HCT116 (cell line): Measurements from ENCODE around the gene NAV3. TPM values are rescaled to one million over a fixed set of nuclear protein-coding genes. Genes with fewer than 3 reads are reported as not detected.

ENCODE experiments used
- ATAC-seq: fragments of 200-7000 bp; cut with Tn5 transposase; 2 replicates; pipeline ENCODE4 v1.9.1; 2020; ENCODE audit warnings: mild to moderate bottlenecking, moderate library complexity
- BruUV-seq: library from RNA; stranded (reverse); fragments of 400-500 nt; replicated peaks from 2 replicates; lab custom pipeline; 2021; lab: Mats Ljungman, UMichigan
- CTCF ChIA-PET: fragments of 300-600 bp; sonication (Branson Sonifier 250); formaldehyde crosslinking; loops from one replicate; lab custom pipeline; 2021; ENCODE audit warnings: antibody characterized with exemption; lab: Charles Lee
- POLR2A ChIA-PET: fragments of 300-600, 350-600 bp; sonication (Branson Sonifier 250); formaldehyde crosslinking; loops from one replicate; lab custom pipeline; 2021; ENCODE audit warnings: antibody characterized with exemption; lab: Charles Lee
- RAD21 ChIA-PET, 2 experiments: fragments of 300-600 bp; sonication (Branson Sonifier 250); formaldehyde crosslinking; loops; one replicate each; lab custom pipeline; 2023; ENCODE audit warnings: low total read pairs in 2 of 2; ENCODE audit not compliant: uncharacterized antibody in 2 of 2, unreplicated experiment in 2 of 2, low non-redundant PET in 1 of 2; lab: Charles Lee
- DNase-seq: peaks from one replicate; pipeline ENCODE4 v3.0.0-alpha.2; 2010; ENCODE audit warnings: low read depth, low spot score
- H2AFZ ChIP-seq: fragments of 200-600 bp; shearing (Covaris generic), sonication (generic); 2 replicates; pipeline ENCODE4 v1.6.1; 2017; ENCODE audit warnings: low read depth, mixed run types, mixed read lengths, antibody characterized with exemption, low read length; ENCODE audit not compliant: poor library complexity, severe bottlenecking
- H3K27ac ChIP-seq: 2 replicates; pipeline ENCODE4 v1.5.1; 2012; ENCODE audit warnings: low read depth, low read length
- H3K27me3 ChIP-seq: fragments of 200-600 bp; sonication (generic); 2 replicates; pipeline ENCODE4 v1.6.1; 2016; ENCODE audit warnings: mixed run types, low read length, mixed read lengths; ENCODE audit not compliant: insufficient read depth
- H3K36me3 ChIP-seq, 2 experiments: fragments of 200-500 bp in 1 of 2; fragments of 200-600 bp in 1 of 2; sonication (Bioruptor generic) in 1 of 2; sonication (generic) in 1 of 2; 2 replicates each; pipeline versions ENCODE4 v1.5.1 to v1.6.1; 2014 to 2016; ENCODE audit warnings: low read length in 2 of 2, inconsistent platforms in 1 of 2, mixed read lengths in 1 of 2, mixed run types in 1 of 2; ENCODE audit not compliant: insufficient read depth in 2 of 2, control insufficient read depth in 1 of 2
- H3K4me1 ChIP-seq, 2 experiments: fragments of 200-600 bp in 1 of 2; sonication (generic) in 1 of 2; 2 replicates each; pipeline versions ENCODE4 v1.5.1 to v1.6.1; 2012 to 2017; ENCODE audit warnings: low read length in 2 of 2, inconsistent platforms in 1 of 2, mild to moderate bottlenecking in 1 of 2, mixed read lengths in 1 of 2, mixed run types in 1 of 2, moderate library complexity in 1 of 2; ENCODE audit not compliant: insufficient read depth in 2 of 2, control insufficient read depth in 1 of 2
- H3K4me2 ChIP-seq: fragments of 200-600 bp; sonication (generic); 2 replicates; pipeline ENCODE4 v1.6.1; 2017; ENCODE audit warnings: mixed run types, low read length, mixed read lengths
- H3K4me3 ChIP-seq, 2 experiments: fragments of 200-600 bp in 1 of 2; sonication (generic) in 1 of 2; replicated peaks in 1 of 2; 2 replicates each; pipeline ENCODE4 v1.5.1; 2011 to 2016; ENCODE audit warnings: low read length in 2 of 2, control low read depth in 1 of 2, low read depth in 1 of 2, mild to moderate bottlenecking in 1 of 2, mixed read lengths in 1 of 2, mixed run types in 1 of 2
- H3K79me2 ChIP-seq: fragments of 200-600 bp; sonication (generic); 2 replicates; pipeline ENCODE4 v1.6.1; 2017; ENCODE audit warnings: mild to moderate bottlenecking, mixed run types, low read length, moderate library complexity, mixed read lengths; ENCODE audit not compliant: insufficient read depth
- H3K9ac ChIP-seq: fragments of 200-600 bp; sonication (generic); 2 replicates; pipeline ENCODE4 v1.6.1; 2016; ENCODE audit warnings: low read length, mixed read lengths
- H3K9me2 ChIP-seq: fragments of 200-600 bp; sonication (generic), shearing (Covaris generic); 2 replicates; pipeline ENCODE4 v1.6.1; 2017; ENCODE audit warnings: mixed run types, mild to moderate bottlenecking, moderate library complexity; ENCODE audit not compliant: insufficient read depth
- H3K9me3 ChIP-seq, 2 experiments: fragments of 200-500 bp in 1 of 2; fragments of 200-600 bp in 1 of 2; sonication (Bioruptor generic) in 1 of 2; sonication (generic) in 1 of 2; 2 replicates each; pipeline ENCODE4 v1.6.1; 2014 to 2017; ENCODE audit warnings: low read length in 2 of 2, mixed read lengths in 2 of 2, inconsistent platforms in 1 of 2, low read depth in 1 of 2, mild to moderate bottlenecking in 1 of 2, mixed run types in 1 of 2, moderate library complexity in 1 of 2; ENCODE audit not compliant: control insufficient read depth in 1 of 2, insufficient read depth in 1 of 2
- H4K20me1 ChIP-seq: fragments of 200-600 bp; sonication (generic), shearing (Covaris generic); 2 replicates; pipeline ENCODE4 v1.6.1; 2017; ENCODE audit warnings: mixed run types, mild to moderate bottlenecking, moderate library complexity; ENCODE audit not compliant: insufficient read depth
- ATF3 ChIP-seq: IDR thresholded peaks from 2 replicates; pipeline ENCODE4 v1.6.1; 2012
- CBX3 ChIP-seq: IDR thresholded peaks from 2 replicates; pipeline ENCODE4 v1.6.1; 2012; ENCODE audit warnings: low read depth
- CEBPB ChIP-seq: IDR thresholded peaks from 2 replicates; pipeline ENCODE4 v1.6.1; 2012; ENCODE audit warnings: low read depth
- CTCF ChIP-seq, 3 experiments: fragments of 200-600 bp in 1 of 3; sonication (generic) in 1 of 3; IDR thresholded peaks in 2 of 3; conservative IDR thresholded peaks in 1 of 3; 2 replicates each; pipeline ENCODE4 v1.5.1; 2012 to 2017; ENCODE audit warnings: low read depth in 2 of 3, low read length in 2 of 3, antibody characterized with exemption in 1 of 3, borderline replicate concordance in 1 of 3, control low read depth in 1 of 3, mild to moderate bottlenecking in 1 of 3, mixed read lengths in 1 of 3, mixed run types in 1 of 3, moderate library complexity in 1 of 3; ENCODE audit not compliant: insufficient read depth in 1 of 3
- EGR1 ChIP-seq: IDR thresholded peaks from 2 replicates; pipeline ENCODE4 v1.6.1; 2012; ENCODE audit warnings: low read depth
- ELF1 ChIP-seq: IDR thresholded peaks from 2 replicates; pipeline ENCODE4 v1.6.1; 2012; ENCODE audit warnings: low read depth, borderline replicate concordance
- FOSL1 ChIP-seq: IDR thresholded peaks from 2 replicates; pipeline ENCODE4 v1.6.1; 2012; ENCODE audit warnings: low read depth
- JUND ChIP-seq: IDR thresholded peaks from 2 replicates; pipeline ENCODE4 v1.6.1; 2012
- MAX ChIP-seq: IDR thresholded peaks from 2 replicates; pipeline ENCODE4 v1.6.1; 2012
- POLR2AphosphoS5 ChIP-seq: IDR thresholded peaks from 2 replicates; pipeline ENCODE4 v1.6.1; 2011; ENCODE audit warnings: mild to moderate bottlenecking, low read depth, low read length, moderate library complexity
- RAD21 ChIP-seq: IDR thresholded peaks from 2 replicates; pipeline ENCODE4 v1.6.1; 2012; ENCODE audit warnings: low read depth, mild to moderate bottlenecking
- SIN3A ChIP-seq: IDR thresholded peaks from 2 replicates; pipeline ENCODE4 v1.6.1; 2012; ENCODE audit warnings: low read depth
- SP1 ChIP-seq: IDR thresholded peaks from 2 replicates; pipeline ENCODE4 v1.6.1; 2012; ENCODE audit warnings: low read depth
- SRF ChIP-seq: IDR thresholded peaks from 2 replicates; pipeline ENCODE4 v1.6.1; 2012; ENCODE audit warnings: low read depth
- TCF7L2 ChIP-seq: IDR thresholded peaks from 2 replicates; pipeline ENCODE4 v1.7.0; 2011; ENCODE audit warnings: borderline replicate concordance, inconsistent platforms; ENCODE audit not compliant: insufficient read depth, insufficient read length; ENCODE audit errors: extremely low read depth
- ZBTB33 ChIP-seq: IDR thresholded peaks from 2 replicates; pipeline ENCODE4 v1.6.1; 2011; ENCODE audit warnings: mild to moderate bottlenecking, low read length, moderate library complexity; ENCODE audit not compliant: insufficient replicate concordance; ENCODE audit errors: extremely low read depth
- ZFX ChIP-seq: fragments of 450-650 bp; IDR thresholded peaks from 2 replicates; pipeline ENCODE4 v1.6.1; 2017
- ZNF274 ChIP-seq: fragments of 200-500 bp; sonication (Bioruptor generic); IDR thresholded peaks from 2 replicates; pipeline ENCODE4 v1.6.1; 2014; ENCODE audit warnings: mild to moderate bottlenecking, low read depth, low read length, inconsistent platforms
- intact Hi-C: fragments of 100-400 bp; cut with micrococcal nuclease; formaldehyde crosslinking; loops from 2 replicates; pipeline ENCODE4 v1.10.0; 2022
- total RNA-seq: library from RNA; stranded (reverse); gene quantifications from one replicate; pipeline ENCODE4 v1.2.1, GENCODE V29; 2021; ENCODE audit not compliant: unreplicated experiment

NAV3 gene
- total RNA-seq, 1 experiment from 2014 or later, result 7.8 TPM

- TF ChIP-seq CTCF (IDR thresholded peaks at IDR 0.05 in 2 of 3, conservative IDR thresholded peaks at IDR 0.05 in 1 of 3; ENCODE audit: borderline replicate concordance in 1 of 3, insufficient read depth in 1 of 3, low read depth in 2 of 3, low read length in 2 of 3) (no peak), CBX3 (no peak), FOSL1 (no peak), ZFX (no peak)
Observed at GRCh38 chr12:78177298-78177697, 346.6 kb downstream of the NAV3 start (continued).

GRCh38 chr12:78179346-78179745 is 348.7 kb downstream of the NAV3 start:
- no TSS peak for BruUV-seq
- Histone ChIP-seq H2AFZ (no peak overlapping the region), H3K27me3 (no peaks in the 10 kb centered on the region), H3K9me2 (no peaks in the 10 kb centered on the region), H3K4me1 (no peaks in the 10 kb centered on the region), H3K79me2 (no peaks in the 10 kb centered on the region), H3K36me3 (no peaks in the 10 kb centered on the region), H3K4me3 (no peak overlapping the region), H3K9me3 (no peaks in the 10 kb centered on the region), H3K27ac (no peak overlapping the region), H3K9ac (no peak overlapping the region), H3K4me2 (no peak overlapping the region), H4K20me1 (no peaks in the 10 kb centered on the region)
- POLR2A ChIA-PET, result no interaction called here
- ATAC-seq (no peak), DNase-seq (no peak)
- CTCF ChIA-PET, result no interaction called here
- TF ChIP-seq EGR1, result no peak
- no peak for TF ChIP-seq JUND
- no peak for TF ChIP-seq SIN3A
- TF ChIP-seq RAD21, result no peak
- TF ChIP-seq ATF3, result no peak
- TF ChIP-seq CEBPB, result no peak
- no peak for TF ChIP-seq POLR2AphosphoS5
- TF ChIP-seq SP1, result no peak
- TF ChIP-seq TCF7L2, result no peak
- no peak for TF ChIP-seq MAX
- TF ChIP-seq FOSL1, result no peak
- TF ChIP-seq SRF, result no peak
- no peak for TF ChIP-seq ZBTB33
- no peak for TF ChIP-seq CTCF (IDR thresholded peaks at IDR 0.05 in 2 of 3, conservative IDR thresholded peaks at IDR 0.05 in 1 of 3; ENCODE audit: borderline replicate concordance in 1 of 3, insufficient read depth in 1 of 3, low read depth in 2 of 3, low read length in 2 of 3)
- no peak for TF ChIP-seq ZNF274
- TF ChIP-seq ELF1, result no peak
- TF ChIP-seq ZFX, result no peak
- no peak for TF ChIP-seq CBX3
- RAD21 ChIA-PET, result no interaction called here
- intact Hi-C loops, result no loop called here
